HL-60 (cell line): ENCODE data around the gene SPIB.

ENCODE experiments used
- DNase-seq, 2 experiments: peaks; one replicate each; pipeline ENCODE4 v3.0.0-alpha.2; 2010 to 2020; ENCODE audit warnings: low read depth in 1 of 2, low spot score in 1 of 2
- H3K27ac ChIP-seq: fragments of 250-450 bp; sonication (Bioruptor Pico); replicated peaks from 2 replicates; pipeline ENCODE4 v1.5.1; 2020; ENCODE audit warnings: mild to moderate bottlenecking, moderate library complexity
- H3K27me3 ChIP-seq: fragments of 250-450 bp; sonication (Bioruptor Pico); 2 replicates; pipeline ENCODE4 v1.5.1; 2021; ENCODE audit warnings: mild to moderate bottlenecking, moderate library complexity; ENCODE audit not compliant: insufficient read depth, poor library complexity, severe bottlenecking
- H3K4me3 ChIP-seq: replicated peaks from 2 replicates; pipeline ENCODE4 v1.5.1; 2011; ENCODE audit warnings: mild to moderate bottlenecking, control low read depth, low read length; ENCODE audit not compliant: insufficient read depth
- CTCF ChIP-seq: IDR thresholded peaks from one replicate; pipeline ENCODE4 v1.5.1; 2011; ENCODE audit warnings: low read length, control low read depth, inconsistent platforms; ENCODE audit not compliant: insufficient read depth
- GABPA ChIP-seq: IDR thresholded peaks from 2 replicates; pipeline ENCODE4 v1.6.1; 2012; ENCODE audit warnings: low read depth
- POLR2AphosphoS5 ChIP-seq: IDR thresholded peaks from 2 replicates; pipeline ENCODE4 v1.6.1; 2012; ENCODE audit warnings: low read depth
- REST ChIP-seq: IDR thresholded peaks from 2 replicates; pipeline ENCODE4 v1.6.1; 2012; ENCODE audit warnings: low read depth; ENCODE audit not compliant: insufficient replicate concordance
- SPI1 ChIP-seq: IDR thresholded peaks from 2 replicates; pipeline ENCODE4 v1.6.1; 2012; ENCODE audit warnings: low read depth, mild to moderate bottlenecking, borderline replicate concordance

The SPIB gene

GRCh38 chr19:50449236-50449899 lies 30.6 kb downstream of the SPIB start:
- Histone ChIP-seq H3K27me3 (peaks cover 5% of the 10 kb centered on the region), H3K27ac (no peak overlapping the region), H3K4me3 (no peak overlapping the region)
- TF ChIP-seq GABPA (no peak), REST (no peak), CTCF (no peak), SPI1 (no peak), POLR2AphosphoS5 (no peak)
- DNase-seq = no peak

GRCh38 chr19:50450369-50451222 lies 31.9 kb downstream of the SPIB start:
- Histone ChIP-seq H3K4me3 (no peak overlapping the region), H3K27ac (no peak overlapping the region), H3K27me3 (peaks cover 5% of the 10 kb centered on the region)
- no peak for TF ChIP-seq GABPA
- TF ChIP-seq POLR2AphosphoS5 = no peak
- TF ChIP-seq SPI1 = no peak
- TF ChIP-seq REST = no peak
- no peak for TF ChIP-seq CTCF
- no peak for DNase-seq

GRCh38 chr19:50451223-50451534 lies 32.4 kb downstream of the SPIB start:
- no peak overlapping the region for H3K4me3 ChIP-seq
- TF ChIP-seq REST (no peak), CTCF (no peak), GABPA (no peak), SPI1 (no peak), POLR2AphosphoS5 (no peak)
- H3K27me3 ChIP-seq = peaks cover 5% of the 10 kb centered on the region
- no peak for DNase-seq
- no peak overlapping the region for H3K27ac ChIP-seq
